ENCODE measurements around the gene IFNL4.

DNA sequence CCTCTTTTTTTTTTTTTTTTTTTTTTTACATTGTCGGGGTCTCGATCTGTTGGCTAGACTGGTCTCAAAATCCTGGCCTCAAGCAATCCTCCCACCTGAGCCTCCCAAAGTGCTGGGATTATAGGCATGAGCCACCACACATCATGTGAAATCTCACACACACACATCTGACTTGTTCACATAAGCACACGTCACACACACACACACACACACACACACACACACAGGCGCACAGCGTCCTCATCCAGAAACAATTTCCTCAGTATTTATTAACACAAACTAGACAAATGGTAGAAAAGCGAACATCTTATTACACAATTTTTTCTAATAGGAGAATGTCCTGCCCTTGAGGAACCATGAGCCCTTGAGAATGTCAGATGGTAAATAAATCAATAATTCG is 39.5 kb downstream of the IFNL4 start:
- TF ChIP-seq POLR2A (IDR thresholded peaks at IDR 0.05): no peak
- TF ChIP-seq, protein P1, sequence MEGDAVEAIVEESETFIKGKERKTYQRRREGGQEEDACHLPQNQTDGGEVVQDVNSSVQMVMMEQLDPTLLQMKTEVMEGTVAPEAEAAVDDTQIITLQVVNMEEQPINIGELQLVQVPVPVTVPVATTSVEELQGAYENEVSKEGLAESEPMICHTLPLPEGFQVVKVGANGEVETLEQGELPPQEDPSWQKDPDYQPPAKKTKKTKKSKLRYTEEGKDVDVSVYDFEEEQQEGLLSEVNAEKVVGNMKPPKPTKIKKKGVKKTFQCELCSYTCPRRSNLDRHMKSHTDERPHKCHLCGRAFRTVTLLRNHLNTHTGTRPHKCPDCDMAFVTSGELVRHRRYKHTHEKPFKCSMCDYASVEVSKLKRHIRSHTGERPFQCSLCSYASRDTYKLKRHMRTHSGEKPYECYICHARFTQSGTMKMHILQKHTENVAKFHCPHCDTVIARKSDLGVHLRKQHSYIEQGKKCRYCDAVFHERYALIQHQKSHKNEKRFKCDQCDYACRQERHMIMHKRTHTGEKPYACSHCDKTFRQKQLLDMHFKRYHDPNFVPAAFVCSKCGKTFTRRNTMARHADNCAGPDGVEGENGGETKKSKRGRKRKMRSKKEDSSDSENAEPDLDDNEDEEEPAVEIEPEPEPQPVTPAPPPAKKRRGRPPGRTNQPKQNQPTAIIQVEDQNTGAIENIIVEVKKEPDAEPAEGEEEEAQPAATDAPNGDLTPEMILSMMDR (IDR thresholded peaks at IDR 0.05): no peak
